Stimulated activated CD8-positive, alpha-beta memory T cell treated with anti-CD3 and anti-CD28 coated beads, Interleukin-15, amount 100 ng/mL, for 4 hours (primary cell): ENCODE data around the gene SLC6A16.
"Not testable (repeated sequence)": the region's sequence is repeated elsewhere in the genome, so short reads cannot be mapped to it uniquely, and the experiment has no call there.

Source experiments
- DNase-seq, 2 donors: peaks; one replicate each; pipeline ENCODE4 v3.0.0-alpha.2; 2020; ENCODE audit warnings: low read depth in 2 of 2

Gene SLC6A16

GRCh38 chr19:49344505-49345423 is 19.8 kb upstream of the SLC6A16 start:
- DNase-seq = no peak

- DNase-seq = no peak
These were observed 18.1 kb upstream of the SLC6A16 start for GRCh38 chr19:49343123-49343522.

DNA sequence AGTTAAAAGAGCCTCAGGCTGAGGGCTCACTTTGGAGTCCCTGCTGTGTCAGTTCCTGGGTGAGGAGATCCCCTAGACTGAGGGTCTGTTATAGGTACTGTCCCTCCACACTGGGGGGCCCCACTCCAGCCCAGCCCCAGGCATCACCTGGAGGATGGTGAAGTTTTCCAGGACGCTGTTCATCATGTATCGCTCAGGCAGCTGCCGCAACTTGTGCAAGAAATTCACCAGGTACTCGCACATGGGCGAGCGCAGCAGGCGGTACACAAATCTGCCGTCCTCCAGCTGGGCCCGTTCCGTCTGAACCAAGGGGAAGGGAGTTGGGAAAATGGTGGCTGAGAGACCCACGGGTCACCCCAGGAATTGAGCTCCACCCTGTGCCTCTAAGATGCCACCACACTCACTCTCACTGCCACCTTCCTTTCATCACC is 17.3 kb upstream of the SLC6A16 start:
- no peak for DNase-seq

- DNase-seq = no peak
These were observed 16.1 kb upstream of the SLC6A16 start for GRCh38 chr19:49340865-49341718.

DNA sequence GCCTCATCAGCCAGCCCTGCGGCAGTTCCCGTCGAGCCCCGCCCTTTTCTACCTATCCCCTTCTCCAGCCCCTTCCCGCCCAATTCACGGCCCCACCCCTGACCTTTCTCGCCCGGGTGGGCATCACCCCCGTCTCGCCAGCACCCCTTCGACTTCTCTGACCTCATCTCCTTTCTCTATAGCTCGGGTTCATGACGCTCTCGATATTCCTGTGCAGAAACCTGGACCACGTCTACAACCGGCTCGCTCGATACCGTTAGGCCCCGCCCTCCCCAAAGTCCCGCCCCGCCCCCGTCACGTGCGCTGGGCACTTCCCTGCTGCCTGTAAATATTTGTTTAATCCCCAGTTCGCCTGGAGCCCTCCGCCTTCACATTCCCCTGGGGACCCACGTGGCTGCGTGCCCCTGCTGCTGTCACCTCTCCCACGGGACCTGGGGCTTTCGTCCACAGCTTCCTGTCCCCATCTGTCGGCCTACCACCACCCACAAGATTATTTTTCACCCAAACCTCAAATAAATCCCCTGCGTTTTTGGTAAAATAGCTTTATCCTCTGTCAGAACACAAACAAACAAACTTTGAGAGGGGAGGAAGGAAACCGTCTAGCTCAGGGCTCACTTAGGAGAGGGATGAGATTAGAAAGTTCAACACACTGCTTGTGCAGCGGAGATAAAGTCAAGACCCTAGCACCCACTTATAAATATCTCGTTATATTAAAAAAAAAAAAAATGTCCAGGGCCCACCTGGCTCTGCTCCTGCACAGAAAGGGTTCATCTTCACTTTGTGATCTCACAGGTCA is 15.3 kb upstream of the SLC6A16 start:
- DNase-seq = no peak

GRCh38 chr19:49339301-49340068 is 14.5 kb upstream of the SLC6A16 start:
- DNase-seq = no peak

- no peak for DNase-seq
These were observed 13.8 kb upstream of the SLC6A16 start for GRCh38 chr19:49338691-49339300.

- no peak for DNase-seq
These were observed 13.2 kb upstream of the SLC6A16 start for GRCh38 chr19:49338023-49338677.

GRCh38 chr19:49337267-49338022 is 12.5 kb upstream of the SLC6A16 start:
- no peak for DNase-seq

GRCh38 chr19:49336482-49337266 is 11.7 kb upstream of the SLC6A16 start:
- no peak for DNase-seq

GRCh38 chr19:49335784-49336481 is 10.9 kb upstream of the SLC6A16 start:
- no peak for DNase-seq

DNA sequence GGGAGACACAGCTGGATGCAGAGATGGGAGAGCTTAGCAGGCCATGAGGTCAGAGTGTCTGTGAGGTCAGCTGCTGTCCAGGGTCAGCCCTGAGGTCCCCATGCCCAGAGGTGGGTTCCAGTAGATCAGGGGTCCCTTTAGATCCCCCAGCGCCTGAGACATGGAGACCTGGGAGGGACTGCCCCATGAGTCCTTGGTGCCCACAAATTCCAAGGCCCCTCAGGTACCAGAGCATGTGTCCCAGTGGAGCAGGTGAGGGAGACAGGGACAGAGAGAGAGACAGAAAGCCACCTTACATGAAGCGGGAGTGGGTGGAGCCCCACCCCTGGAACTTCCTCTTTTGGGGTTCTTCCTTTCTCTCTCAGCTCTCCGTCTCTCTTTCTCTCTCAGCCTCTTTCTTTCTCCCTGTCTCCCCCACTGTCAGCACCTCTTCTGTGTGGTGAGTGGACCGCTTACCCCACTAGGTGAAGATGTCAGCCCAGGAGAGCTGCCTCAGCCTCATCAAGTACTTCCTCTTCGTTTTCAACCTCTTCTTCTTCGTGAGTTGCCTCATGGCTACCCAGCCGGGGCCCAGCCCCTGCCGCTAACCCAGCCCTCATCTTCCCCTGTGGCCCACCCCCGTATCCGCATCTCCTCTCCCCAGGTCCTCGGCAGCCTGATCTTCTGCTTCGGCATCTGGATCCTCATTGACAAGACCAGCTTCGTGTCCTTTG is 10.2 kb upstream of the SLC6A16 start, which contains the start of gene CD37:
Gene CD37 (plus strand): TSS at position 336 of the 713 bp plus-strand sequence. CDS start 135 bp downstream, at position 471.
- DNase-seq = peak; percentile 24 to 32

GRCh38 chr19:49333811-49334288 is 8.9 kb upstream of the SLC6A16 start:
- peak; percentile 39 to 47 for DNase-seq

DNA sequence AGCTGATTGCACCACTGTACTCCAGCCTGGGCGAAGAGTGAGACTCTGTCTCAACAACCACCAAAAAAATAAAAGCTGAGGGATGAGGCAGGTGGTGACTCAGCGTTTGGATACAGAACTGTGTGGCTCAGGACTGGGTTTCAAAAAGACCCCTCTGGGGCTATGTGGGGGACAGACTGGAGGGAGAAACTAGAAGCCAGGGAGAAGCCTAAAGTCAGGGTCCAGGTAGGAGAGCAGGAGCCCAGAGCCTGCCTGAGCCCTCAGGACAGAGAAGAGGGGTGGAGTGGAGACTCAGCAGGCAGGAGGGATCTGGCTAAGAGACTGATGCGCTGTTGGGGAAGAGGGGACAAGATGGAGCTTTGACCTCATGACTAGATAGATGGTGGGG is 8.4 kb upstream of the SLC6A16 start:
- no peak for DNase-seq

DNA sequence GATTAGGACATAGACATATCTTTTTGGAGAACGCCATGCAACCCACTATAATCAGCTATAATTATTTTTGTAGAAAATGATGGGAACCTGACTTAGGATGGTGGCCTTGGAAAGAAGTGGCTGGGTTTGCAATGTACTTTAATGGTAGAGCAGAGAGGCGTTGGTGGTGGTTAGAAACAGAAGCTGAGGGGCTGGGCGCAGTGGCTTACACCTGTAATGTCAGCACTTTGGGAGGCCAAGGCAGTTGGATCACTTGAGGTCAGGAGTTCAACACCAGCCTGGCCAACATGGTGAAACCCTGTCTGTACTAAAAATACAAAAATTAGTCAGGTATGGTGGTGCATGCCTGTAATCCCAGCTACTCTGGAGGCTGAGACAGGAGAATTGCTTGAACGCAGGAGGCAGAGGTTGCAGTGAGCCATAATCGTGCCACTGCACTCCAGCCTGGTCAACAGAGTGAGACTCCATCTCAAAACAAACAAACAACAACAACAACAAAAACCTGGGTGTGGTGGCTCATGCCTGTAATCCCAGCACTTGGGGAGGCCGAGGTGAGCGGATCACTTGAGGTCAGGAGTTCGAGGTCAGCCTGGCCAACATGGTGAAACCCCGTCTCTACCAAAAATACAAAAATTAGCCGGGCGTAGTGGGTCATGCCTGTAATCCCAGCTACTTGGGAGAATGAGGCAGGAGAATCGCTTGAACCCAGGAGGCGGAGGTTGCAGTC is 7.9 kb upstream of the SLC6A16 start:
- not testable (repeated sequence) for DNase-seq

DNA sequence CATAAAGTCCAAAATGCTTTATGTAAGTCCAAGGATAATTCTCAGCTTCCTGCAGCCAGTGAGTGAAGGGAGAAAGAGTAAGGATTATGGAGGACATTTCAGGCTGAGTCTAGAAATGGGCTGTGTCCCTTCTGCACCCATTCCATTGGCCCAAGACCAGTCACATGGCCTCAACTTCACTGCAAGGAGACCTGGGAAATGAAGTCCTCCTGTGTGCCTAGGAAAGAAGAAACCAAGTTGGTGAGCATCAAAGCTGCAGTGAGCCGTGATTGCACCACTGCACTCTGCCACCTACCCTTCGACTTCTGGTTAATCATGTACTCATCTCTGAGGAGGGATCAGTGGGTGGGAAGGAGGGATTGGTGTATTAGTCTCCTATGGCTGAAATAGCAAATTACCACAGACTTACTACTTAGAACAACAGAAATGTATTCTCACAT is 6.6 kb upstream of the SLC6A16 start:
- peak in 1 of 2 donors; percentile 42 for DNase-seq
